ENCODE data around the gene CD74. TPM values are rescaled to one million over a fixed set of nuclear protein-coding genes. Genes with fewer than 3 reads are reported as not detected.

Gene CD74
- total RNA-seq, 4 donors from 2014 or later: 397 to 1,386 (median 625) TPM

- TF ChIP-seq CTCF (IDR thresholded peaks at IDR 0.05; ENCODE audit: low read depth): no peak
Observed at GRCh38 chr5:150391986-150392385, 20.7 kb downstream of the CD74 start.

- TF ChIP-seq CTCF (IDR thresholded peaks at IDR 0.05; ENCODE audit: low read depth): no peak
Observed at GRCh38 chr5:150391064-150391834, 21.5 kb downstream of the CD74 start.

- TF ChIP-seq CTCF (IDR thresholded peaks at IDR 0.05; ENCODE audit: low read depth): no peak
Observed at GRCh38 chr5:150389531-150390266, 23.0 kb downstream of the CD74 start.

GRCh38 chr5:150386024-150386855, 26.5 kb downstream of the CD74 start:
- no peak for TF ChIP-seq CTCF (IDR thresholded peaks at IDR 0.05; ENCODE audit: low read depth)

- TF ChIP-seq CTCF (IDR thresholded peaks at IDR 0.05; ENCODE audit: low read depth): no peak
Observed at GRCh38 chr5:150384701-150385100, 28.0 kb downstream of the CD74 start.

GRCh38 chr5:150377964-150378694, 34.6 kb downstream of the CD74 start:
- TF ChIP-seq CTCF (IDR thresholded peaks at IDR 0.05; ENCODE audit: low read depth): no peak

Measured in subcutaneous adipose tissue (tissue), 4 donors.